ENCODE results near the gene HLA-DMB. TPM values are rescaled to one million over a fixed set of nuclear protein-coding genes. Genes with fewer than 3 reads are reported as not detected.

The HLA-DMB gene
- total RNA-seq, 2 experiments from 2014 or later: 4.6 to 6.0 TPM

DNA sequence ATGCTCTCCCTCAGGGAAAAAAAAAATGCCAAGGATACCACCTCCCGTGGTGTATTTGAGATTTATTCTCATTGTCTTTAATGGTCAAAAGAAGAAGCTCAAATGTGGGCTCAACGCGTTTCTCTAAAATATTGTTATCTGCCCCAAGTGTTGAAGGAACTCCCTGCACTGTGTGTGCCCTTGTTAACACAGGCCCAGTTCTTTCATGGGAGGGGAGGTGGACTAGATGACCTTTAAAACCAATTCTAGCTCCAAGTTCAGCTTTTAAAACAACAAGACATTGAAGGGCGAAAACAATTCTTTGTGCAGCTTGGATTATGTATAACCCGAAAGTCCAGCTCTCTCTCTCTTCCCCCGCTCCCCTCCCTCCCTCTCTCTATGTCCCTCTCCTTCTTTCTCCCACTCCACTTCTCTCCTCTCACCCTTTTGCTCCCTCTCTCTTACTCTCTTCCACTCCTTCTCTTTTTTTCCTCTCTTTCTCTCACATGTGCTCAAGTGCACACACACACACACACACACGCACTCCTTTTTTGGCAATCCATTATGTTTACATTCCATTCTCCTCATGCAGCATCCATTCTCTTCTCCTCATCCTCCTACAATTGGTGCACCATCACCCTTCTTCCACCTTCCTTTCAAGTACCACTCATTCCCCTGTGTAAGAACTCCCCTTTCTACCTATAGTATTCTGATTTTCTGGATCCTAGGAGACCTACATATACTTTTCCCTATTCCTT lies 8.5 kb downstream of the HLA-DMB start:
- intact Hi-C loops (cut with DNase I, micrococcal nuclease): loop anchor here (2.0 kb wide), 2 partner anchors 21 to 45 kb away; partner anchors contain the start of gene HLA-DMA (in 1 of the 2)
- no peak overlapping the region for H3K4me3 ChIP-seq (ENCODE audit: low read length)
- ChIA-PET POLR2A (interaction anchor here (1.0 to 4.0 kb wide), 4 partner anchors 9 to 40 kb away, joined by 3 to 77 read pairs (median 6); partner anchors contain the start of genes HLA-DMA and HLA-DMB), CTCF (interaction anchor here (1.0 to 5.4 kb wide), 3 partner anchors 21 to 316 kb away, joined by 3 to 123 read pairs (median 65); partner anchors contain the start of gene HLA-DMA)
- no peak for DNase-seq
- no peaks in the 10 kb centered on the region for H3K27me3 ChIP-seq (ENCODE audit: control insufficient read depth in 1 of 2, insufficient read depth in 2 of 2, low read length in 2 of 2)
- no peak overlapping the region for H3K27ac ChIP-seq (ENCODE audit: low read depth in 1 of 2, low read length in 2 of 2)
- no peak overlapping the region for H3K27ac Mint-ChIP-seq
- H3K36me3 Mint-ChIP-seq (ENCODE audit: low read depth): peaks cover 7% of the 10 kb centered on the region
- no peak overlapping the region for H3K4me3 Mint-ChIP-seq
- H3K4me1 Mint-ChIP-seq (ENCODE audit: low read depth): peaks cover 6% of the 10 kb centered on the region
- TF ChIP-seq, protein P1, sequence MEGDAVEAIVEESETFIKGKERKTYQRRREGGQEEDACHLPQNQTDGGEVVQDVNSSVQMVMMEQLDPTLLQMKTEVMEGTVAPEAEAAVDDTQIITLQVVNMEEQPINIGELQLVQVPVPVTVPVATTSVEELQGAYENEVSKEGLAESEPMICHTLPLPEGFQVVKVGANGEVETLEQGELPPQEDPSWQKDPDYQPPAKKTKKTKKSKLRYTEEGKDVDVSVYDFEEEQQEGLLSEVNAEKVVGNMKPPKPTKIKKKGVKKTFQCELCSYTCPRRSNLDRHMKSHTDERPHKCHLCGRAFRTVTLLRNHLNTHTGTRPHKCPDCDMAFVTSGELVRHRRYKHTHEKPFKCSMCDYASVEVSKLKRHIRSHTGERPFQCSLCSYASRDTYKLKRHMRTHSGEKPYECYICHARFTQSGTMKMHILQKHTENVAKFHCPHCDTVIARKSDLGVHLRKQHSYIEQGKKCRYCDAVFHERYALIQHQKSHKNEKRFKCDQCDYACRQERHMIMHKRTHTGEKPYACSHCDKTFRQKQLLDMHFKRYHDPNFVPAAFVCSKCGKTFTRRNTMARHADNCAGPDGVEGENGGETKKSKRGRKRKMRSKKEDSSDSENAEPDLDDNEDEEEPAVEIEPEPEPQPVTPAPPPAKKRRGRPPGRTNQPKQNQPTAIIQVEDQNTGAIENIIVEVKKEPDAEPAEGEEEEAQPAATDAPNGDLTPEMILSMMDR (IDR thresholded peaks at IDR 0.05): no peak
- no peak for ATAC-seq (ENCODE audit: poor library complexity)
- H3K36me3 ChIP-seq (ENCODE audit: insufficient read depth, low read length): no peaks in the 10 kb centered on the region
- no peaks in the 10 kb centered on the region for H3K9me3 ChIP-seq (ENCODE audit: control insufficient read depth in 1 of 2, insufficient read depth in 1 of 2, low read length in 2 of 2)
- H3K27me3 Mint-ChIP-seq: no peaks in the 10 kb centered on the region
- no peaks in the 10 kb centered on the region for H3K9me3 Mint-ChIP-seq
- H3K4me1 ChIP-seq (ENCODE audit: insufficient read depth, low read length): no peaks in the 10 kb centered on the region

- Histone ChIP-seq H3K27ac (ENCODE audit: low read depth in 1 of 2, low read length in 2 of 2) (no peak overlapping the region), H3K9me3 (ENCODE audit: control insufficient read depth in 1 of 2, insufficient read depth in 1 of 2, low read length in 2 of 2) (no peaks in the 10 kb centered on the region), H3K27me3 (ENCODE audit: control insufficient read depth in 1 of 2, insufficient read depth in 2 of 2, low read length in 2 of 2) (no peaks in the 10 kb centered on the region), H3K4me1 (ENCODE audit: insufficient read depth, low read length) (no peaks in the 10 kb centered on the region), H3K4me3 (ENCODE audit: low read length) (no peak overlapping the region), H3K36me3 (ENCODE audit: insufficient read depth, low read length) (no peaks in the 10 kb centered on the region)
- DNase-seq (no peak), ATAC-seq (ENCODE audit: poor library complexity) (no peak)
- TF ChIP-seq, protein P1 (IDR thresholded peaks at IDR 0.05): no peak
- Mint-ChIP-seq H3K27ac (no peak overlapping the region), H3K4me1 (ENCODE audit: low read depth) (peaks cover 6% of the 10 kb centered on the region), H3K27me3 (no peaks in the 10 kb centered on the region), H3K9me3 (no peaks in the 10 kb centered on the region), H3K4me3 (no peak overlapping the region), H3K36me3 (ENCODE audit: low read depth) (no peaks in the 10 kb centered on the region)
- ChIA-PET POLR2A (interaction anchor here (2.1 to 4.0 kb wide), 3 partner anchors 10 to 41 kb away, joined by 4 to 77 read pairs (median 7); partner anchors contain the start of genes HLA-DMA and HLA-DMB), CTCF (interaction anchor here (5.4 kb wide), 1 partner anchor 56 kb away, joined by 123 read pairs; no protein-coding TSS in a partner anchor)
- intact Hi-C loops (cut with DNase I, micrococcal nuclease): no loop called here
These were observed 9.6 kb downstream of the HLA-DMB start for GRCh38 chr6:32931211-32931610.

DNA sequence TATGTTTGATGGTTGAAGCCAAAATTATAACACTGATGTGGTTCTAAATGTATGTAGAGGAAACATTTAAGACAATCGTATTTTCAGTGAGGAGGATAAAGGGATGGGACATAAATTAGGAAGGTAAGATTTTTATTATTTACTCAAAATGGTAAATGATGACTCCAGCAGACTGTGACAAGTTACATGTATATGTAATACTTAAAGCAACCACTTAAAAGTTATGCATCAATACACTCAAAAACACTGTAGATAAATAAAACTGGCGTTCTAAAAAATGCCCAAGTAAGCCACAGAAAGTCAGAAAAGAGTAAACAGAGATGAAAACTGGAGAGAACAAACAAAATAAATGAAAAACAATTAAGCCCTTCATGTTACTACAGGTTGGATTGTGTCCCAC lies 18.7 kb downstream of the HLA-DMB start:
- Mint-ChIP-seq H3K4me3 (no peak overlapping the region), H3K4me1 (ENCODE audit: low read depth) (no peaks in the 10 kb centered on the region), H3K9me3 (no peaks in the 10 kb centered on the region), H3K36me3 (ENCODE audit: low read depth) (no peaks in the 10 kb centered on the region), H3K27ac (no peak overlapping the region), H3K27me3 (peaks cover 15% of the 10 kb centered on the region)
- Histone ChIP-seq H3K27ac (ENCODE audit: low read depth in 1 of 2, low read length in 2 of 2) (no peak overlapping the region), H3K36me3 (ENCODE audit: insufficient read depth, low read length) (no peaks in the 10 kb centered on the region), H3K9me3 (ENCODE audit: control insufficient read depth in 1 of 2, insufficient read depth in 1 of 2, low read length in 2 of 2) (no peaks in the 10 kb centered on the region), H3K4me3 (ENCODE audit: low read length) (no peak overlapping the region), H3K27me3 (ENCODE audit: control insufficient read depth in 1 of 2, insufficient read depth in 2 of 2, low read length in 2 of 2) (peaks cover 0 to 6% of the 10 kb centered on the region in 2 experiments), H3K4me1 (ENCODE audit: insufficient read depth, low read length) (no peaks in the 10 kb centered on the region)
- TF ChIP-seq, protein P1 (IDR thresholded peaks at IDR 0.05): no peak
- ChIA-PET CTCF (no interaction called here), POLR2A (no interaction called here)
- DNase-seq (no peak), ATAC-seq (ENCODE audit: poor library complexity) (no peak)
- intact Hi-C loops (cut with DNase I, micrococcal nuclease): no loop called here

Measured in CD4-positive, alpha-beta T cell (primary cell).